ENCODE results near the gene ZNF740.
"Not testable (repeated sequence)": the region's sequence is repeated elsewhere in the genome, so short reads cannot be mapped to it uniquely, and the experiment has no call there.

Gene ZNF740

GRCh38 chr12:53190108-53190729 is 9.7 kb downstream of the ZNF740 start:
- intact Hi-C loops (cut with DNase I) = no loop called here
- DNase-seq = peak in 20 of 42 donors; percentile 15 to 69 (median 36)

DNA sequence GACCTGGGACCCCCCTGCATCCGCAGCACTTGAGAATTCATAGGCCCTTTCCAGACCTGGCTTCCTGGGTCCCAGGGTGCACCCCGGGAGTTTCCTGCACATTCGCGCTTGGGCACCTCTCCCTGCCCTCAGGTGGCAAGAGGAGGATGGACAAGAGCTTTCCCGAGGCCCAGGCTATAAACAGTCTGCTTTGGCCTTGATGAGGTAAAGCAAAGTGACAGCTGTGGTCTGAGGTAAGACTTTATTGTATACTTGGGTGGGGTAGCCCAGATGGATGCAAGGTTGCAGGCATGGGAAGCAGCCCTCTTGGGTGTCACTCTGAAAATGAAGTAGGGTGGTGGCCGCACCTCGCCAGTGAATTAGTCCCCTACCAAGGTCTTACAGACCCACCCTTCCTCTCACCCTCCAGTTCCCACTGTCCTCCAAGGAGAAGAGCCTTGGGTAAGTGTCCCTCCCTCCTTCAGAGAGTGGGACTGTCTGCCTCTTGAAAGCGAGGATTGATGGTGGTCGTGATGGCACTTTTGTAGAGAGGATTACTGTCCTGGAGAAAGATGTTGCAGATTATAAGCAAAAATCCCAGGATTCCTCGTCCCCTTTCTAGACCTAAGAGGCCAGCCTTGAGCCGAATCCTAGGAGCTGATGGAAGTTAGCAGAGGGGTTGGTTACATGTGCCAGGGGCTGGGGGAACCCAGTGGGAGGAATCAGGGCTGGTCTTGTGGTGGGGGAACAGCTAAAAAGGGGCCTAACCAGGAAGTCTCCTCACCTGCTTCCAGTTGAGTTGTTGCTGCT is 10.8 kb downstream of the ZNF740 start:
- intact Hi-C loops (cut with DNase I) = no loop called here
- DNase-seq = no peak

- intact Hi-C loops (cut with DNase I) = no loop called here
- no peak for DNase-seq
Measured at GRCh38 chr12:53191885-53192530, 11.5 kb downstream of the ZNF740 start.

DNA sequence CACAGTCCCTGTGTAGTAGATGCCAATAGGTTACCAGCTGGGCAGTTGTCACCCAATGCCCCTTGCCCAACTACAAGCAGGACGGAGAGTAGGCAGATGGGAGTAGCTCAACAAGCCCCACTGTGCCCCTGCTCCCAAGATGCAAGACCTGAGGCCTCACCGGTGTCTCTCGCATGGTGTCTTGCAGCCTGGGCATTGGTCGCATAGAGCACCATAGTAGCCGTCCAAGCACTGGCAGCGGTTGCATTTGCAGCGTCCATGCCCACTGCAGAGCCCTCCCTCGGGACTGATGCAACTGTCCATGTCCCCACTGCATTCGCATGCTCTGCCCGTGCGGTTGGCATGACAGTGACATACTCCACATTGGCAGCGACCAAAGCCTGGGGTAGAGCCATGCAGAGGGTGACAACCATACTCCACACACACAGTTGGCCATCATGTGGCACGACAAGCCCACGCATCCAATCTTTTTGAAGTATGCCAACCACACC is 12.1 kb downstream of the ZNF740 start:
- no peak for DNase-seq
- intact Hi-C loops (cut with DNase I) = no loop called here

GRCh38 chr12:53193040-53193439 is 12.5 kb downstream of the ZNF740 start:
- no peak for DNase-seq
- intact Hi-C loops (cut with DNase I) = no loop called here

DNA sequence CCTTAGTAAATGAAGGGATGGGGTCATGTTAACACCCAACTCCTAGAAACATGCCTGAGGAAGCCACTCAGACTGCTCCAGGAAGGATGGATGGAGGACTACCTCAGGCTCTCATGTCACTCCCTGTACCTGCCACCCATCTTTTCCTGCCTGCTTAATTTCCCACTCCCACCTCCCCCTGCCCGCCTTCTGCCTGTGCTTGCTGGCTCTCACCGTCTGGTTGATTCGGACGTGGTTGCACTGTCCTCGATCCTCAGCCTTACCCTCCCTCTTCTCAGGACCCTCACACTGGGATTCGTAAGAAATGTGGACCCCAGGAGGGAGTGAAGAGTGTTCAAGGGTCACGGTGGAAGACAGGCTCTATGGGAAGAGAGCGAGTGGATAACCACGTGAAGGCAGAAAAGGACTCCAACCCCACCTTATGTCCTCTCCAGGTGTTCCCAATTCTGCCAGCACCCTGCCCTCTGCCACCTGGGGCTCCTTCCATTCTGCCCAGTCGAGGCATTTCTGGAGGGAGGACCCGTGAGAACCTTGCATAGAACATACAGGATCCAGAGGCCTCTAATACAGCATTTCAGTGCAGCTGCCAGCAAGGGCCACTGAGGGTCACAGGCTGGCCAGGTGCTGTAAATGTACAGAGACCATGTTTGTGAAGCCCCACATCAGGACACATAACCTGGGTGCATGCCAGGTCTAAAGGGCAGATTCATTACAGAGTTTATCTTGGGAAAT is 13.6 kb downstream of the ZNF740 start:
- intact Hi-C loops (cut with DNase I) = no loop called here
- no peak for DNase-seq

- intact Hi-C loops (cut with DNase I) = no loop called here
- no peak for DNase-seq
Measured at GRCh38 chr12:53194973-53195372, 14.5 kb downstream of the ZNF740 start.

GRCh38 chr12:53195516-53196420 is 15.2 kb downstream of the ZNF740 start:
- intact Hi-C loops (cut with DNase I) = no loop called here
- DNase-seq = no peak

- intact Hi-C loops (cut with DNase I) = no loop called here
- no peak for DNase-seq
Measured at GRCh38 chr12:53196486-53196885, 16.0 kb downstream of the ZNF740 start.

GRCh38 chr12:53197011-53197640 is 16.6 kb downstream of the ZNF740 start:
- no peak for DNase-seq
- intact Hi-C loops (cut with DNase I) = no loop called here

DNA sequence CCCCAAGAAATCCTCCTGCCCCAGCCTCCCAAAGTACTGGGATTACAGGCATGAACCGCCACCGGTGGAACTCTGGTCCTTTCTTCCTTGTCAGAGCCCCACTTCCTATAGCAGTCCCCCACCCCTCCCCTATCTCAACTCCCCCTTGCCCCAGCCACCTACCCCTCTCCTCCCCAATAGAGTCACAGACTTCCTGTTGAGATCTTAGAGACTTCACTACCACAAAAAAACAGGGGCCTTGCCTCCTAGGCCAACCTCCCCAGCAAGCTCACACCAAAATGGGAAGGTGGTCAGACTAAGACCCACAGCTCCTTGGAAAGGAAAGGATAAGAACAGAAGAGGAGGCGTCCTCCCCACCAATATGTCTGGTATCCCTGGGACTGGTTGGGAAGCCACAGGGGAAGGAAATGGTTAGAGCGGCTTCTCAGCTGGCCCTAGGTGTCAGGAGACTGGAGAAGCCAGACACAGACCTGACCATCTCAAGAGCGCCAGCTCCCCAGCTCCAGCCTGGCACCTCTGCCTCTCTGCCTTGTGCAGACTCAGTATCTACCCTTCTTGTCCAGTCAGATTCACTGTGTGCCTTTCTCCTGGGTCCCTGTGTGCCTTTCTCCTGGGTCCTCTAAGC is 18.1 kb downstream of the ZNF740 start:
- DNase-seq = no peak
- intact Hi-C loops (cut with DNase I) = no loop called here

GRCh38 chr12:53199700-53200099 is 19.2 kb downstream of the ZNF740 start:
- intact Hi-C loops (cut with DNase I) = no loop called here
- no peak for DNase-seq

DNA sequence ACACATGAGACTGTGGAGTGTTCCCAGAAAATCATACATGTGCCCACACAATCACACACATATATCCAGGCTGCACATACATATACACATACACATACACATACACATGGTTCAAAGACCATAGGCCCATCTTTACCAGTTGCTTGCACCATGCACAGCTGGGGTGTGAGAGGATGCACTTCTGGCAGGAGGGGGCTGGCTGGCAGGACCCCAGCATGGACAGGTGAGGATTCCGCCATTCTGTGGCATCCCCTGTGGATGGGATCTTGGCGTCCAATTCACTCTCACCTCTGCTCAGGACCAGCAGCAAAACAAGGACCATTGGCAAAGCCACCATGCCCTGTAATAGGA is 19.6 kb downstream of the ZNF740 start:
- intact Hi-C loops (cut with DNase I) = no loop called here
- DNase-seq = no peak

DNA sequence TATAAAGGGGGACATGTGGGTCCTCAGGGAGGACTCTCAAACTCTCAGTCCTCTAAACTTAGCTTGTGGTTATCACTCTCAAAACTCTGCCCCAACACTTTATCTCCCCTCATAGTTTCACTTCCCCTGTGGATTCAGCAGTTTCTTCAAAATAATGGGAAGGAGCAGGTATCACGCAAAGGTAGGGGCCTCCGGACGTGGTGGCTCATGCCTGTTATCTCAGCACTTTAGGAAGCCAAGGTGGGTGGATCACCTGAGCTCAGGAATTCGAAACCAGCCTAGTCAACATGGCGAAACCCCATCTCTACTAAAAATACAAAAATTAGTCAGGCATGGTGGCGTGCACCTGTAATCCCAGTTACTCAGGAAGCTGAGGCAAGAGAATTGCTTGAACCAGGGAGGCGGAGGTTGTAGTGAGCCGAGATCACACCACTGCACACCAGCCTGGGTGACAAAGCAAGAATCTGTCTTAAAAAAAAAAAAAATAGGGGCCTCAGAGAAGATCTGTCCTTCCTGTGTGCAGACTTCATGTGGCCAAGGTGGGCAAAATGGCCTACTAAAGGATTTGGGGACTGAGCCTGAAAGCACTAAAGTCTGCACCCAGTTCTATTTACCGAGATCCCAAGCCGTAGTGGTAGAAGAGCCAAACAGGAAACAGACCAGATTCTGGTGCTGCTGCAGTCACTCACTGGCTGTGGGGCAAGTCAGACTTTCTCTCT is 20.1 kb downstream of the ZNF740 start:
- DNase-seq = no peak
- intact Hi-C loops (cut with DNase I) = no loop called here

DNA sequence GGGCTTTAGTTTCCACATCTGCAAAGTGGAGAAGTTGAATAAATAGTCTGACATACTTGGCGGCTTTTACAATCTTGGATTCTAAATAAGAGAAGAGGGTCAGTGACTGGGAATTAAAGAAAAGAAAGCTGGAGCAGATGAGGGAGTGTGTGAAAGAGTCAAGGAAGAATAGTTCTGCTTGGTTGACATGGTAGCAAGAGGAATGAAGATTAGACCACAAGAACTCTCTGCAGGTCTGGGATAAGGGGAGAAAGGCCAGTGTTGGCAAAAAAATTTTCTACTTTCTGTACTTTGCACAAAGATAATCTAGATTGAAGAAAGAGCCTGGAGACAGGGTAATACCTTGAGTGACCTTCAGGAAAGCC is 20.6 kb downstream of the ZNF740 start:
- DNase-seq = no peak
- intact Hi-C loops (cut with DNase I) = no loop called here

- DNase-seq = no peak
- intact Hi-C loops (cut with DNase I) = no loop called here
Measured at GRCh38 chr12:53201639-53202038, 21.1 kb downstream of the ZNF740 start.

DNA sequence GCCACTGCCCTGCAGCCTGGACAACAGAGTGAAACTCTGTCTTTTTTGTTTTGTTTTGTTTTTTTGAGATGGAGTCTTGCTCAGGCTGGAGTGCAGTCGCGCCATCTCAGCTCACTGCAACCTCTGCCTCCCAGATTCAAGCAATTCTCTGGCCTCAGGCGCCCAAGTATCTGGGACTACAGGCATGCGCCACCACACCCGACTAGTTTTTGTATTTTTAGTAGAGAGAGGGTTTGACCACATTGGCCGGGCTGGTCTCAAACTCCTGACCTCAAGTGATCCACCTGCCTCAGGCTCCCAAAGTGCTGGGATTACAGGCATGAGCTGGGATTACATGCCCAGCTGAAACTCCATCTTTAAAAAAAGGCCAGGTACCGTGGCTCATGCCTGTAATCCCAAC is 21.8 kb downstream of the ZNF740 start:
- DNase-seq; intact Hi-C loops (cut with DNase I): not testable (repeated sequence)
